Smooth muscle cell (in vitro differentiated cells): ENCODE data around the gene WWOX. TPM values are rescaled to one million over a fixed set of nuclear protein-coding genes. Genes with fewer than 3 reads are reported as not detected.

Experiments
- DNase-seq: peaks from one replicate; lab custom pipeline; 2025; ENCODE audit not compliant: unreplicated experiment; lab: John Stamatoyannopoulos, UW
- H2AFZ ChIP-seq: fragments of 200-600 bp; sonication (generic); 2 replicates; pipeline ENCODE4 v1.6.0; 2016; ENCODE audit warnings: antibody characterized with exemption, low read depth, mild to moderate bottlenecking
- H3F3A ChIP-seq: fragments of 200-600 bp; sonication (generic); 2 replicates; pipeline ENCODE4 v1.6.0; 2017; ENCODE audit warnings: antibody characterized with exemption, low read depth
- H3K27ac ChIP-seq: fragments of 200-600 bp; sonication (generic); 2 replicates; pipeline ENCODE4 v1.5.1; 2016; ENCODE audit warnings: low read depth, mild to moderate bottlenecking
- H3K27me3 ChIP-seq: fragments of 200-600 bp; sonication (generic); 2 replicates; pipeline ENCODE4 v1.6.1; 2016; ENCODE audit warnings: low read depth, mild to moderate bottlenecking
- H3K36me3 ChIP-seq: fragments of 200-600 bp; sonication (generic); 2 replicates; pipeline ENCODE4 v1.5.1; 2016; ENCODE audit warnings: low read depth
- H3K4me1 ChIP-seq: fragments of 200-600 bp; sonication (generic); 2 replicates; pipeline ENCODE4 v1.5.1; 2016; ENCODE audit warnings: low read depth
- H3K4me2 ChIP-seq: fragments of 200-600 bp; sonication (generic); 2 replicates; pipeline ENCODE4 v1.6.0; 2016; ENCODE audit warnings: mild to moderate bottlenecking
- H3K4me3 ChIP-seq: fragments of 200-600 bp; sonication (generic); 2 replicates; pipeline ENCODE4 v1.5.1; 2016; ENCODE audit warnings: mild to moderate bottlenecking
- H3K79me2 ChIP-seq: fragments of 200-600 bp; sonication (generic); 2 replicates; pipeline ENCODE4 v1.6.0; 2016; ENCODE audit warnings: low read depth, mild to moderate bottlenecking
- H3K9ac ChIP-seq: fragments of 200-600 bp; sonication (generic); 2 replicates; pipeline ENCODE4 v1.6.0; 2016; ENCODE audit warnings: low read depth
- H3K9me3 ChIP-seq: fragments of 200-600 bp; sonication (generic); replicated peaks from 2 replicates; pipeline ENCODE4 v1.5.1; 2016; ENCODE audit warnings: low read depth
- H4K20me1 ChIP-seq: fragments of 200-600 bp; sonication (generic); 2 replicates; pipeline ENCODE4 v1.6.0; 2016; ENCODE audit warnings: low read depth
- CTCF ChIP-seq: fragments of 200-600 bp; sonication (generic); IDR thresholded peaks from 2 replicates; pipeline ENCODE4 v1.5.1; 2017; ENCODE audit warnings: borderline replicate concordance, mild to moderate bottlenecking, antibody characterized with exemption; ENCODE audit not compliant: insufficient read depth, poor library complexity, severe bottlenecking
- WGBS: methylation state at CpG from one replicate; pipeline ENCODE4 v1.1.7; 2016; ENCODE audit warnings: low lambda C conversion rate; 5-methylcytosine and 5-hydroxymethylcytosine counted together
- polyA plus RNA-seq: library from polyadenylated mRNA; unstranded; fragments of >200 nt; fragmentation: Nextera tagmentation; extraction: Ambion mirVana; gene quantifications from 2 replicates; pipeline ENCODE4 v1.2.1, GENCODE V29; 2016
- total RNA-seq: library from RNA; depleted of rRNA; stranded (reverse); fragments of >200 nt; gene quantifications from 2 replicates; pipeline ENCODE4 v1.2.3, GENCODE V29; 2014

Gene WWOX
- total and polyA plus RNA-seq, 2 experiments from 2014 or later = 7.5 to 14.0 TPM

GRCh38 chr16:78479723-78480122 is 380.3 kb downstream of the WWOX start:
- no peak overlapping the region for H3K4me3 ChIP-seq
- H3K9ac ChIP-seq = no peak overlapping the region
- no peak overlapping the region for H3K4me2 ChIP-seq
- no peaks in the 10 kb centered on the region for H3K9me3 ChIP-seq
- no peak overlapping the region for H2AFZ ChIP-seq
- no peaks in the 10 kb centered on the region for H3F3A ChIP-seq
- 97% methylated on average over 2 of the region's 2 CpGs for WGBS
- no peaks in the 10 kb centered on the region for H4K20me1 ChIP-seq
- H3K27me3 ChIP-seq = peaks cover 6% of the 10 kb centered on the region
- no peaks in the 10 kb centered on the region for H3K36me3 ChIP-seq
- peaks cover 4% of the 10 kb centered on the region for H3K4me1 ChIP-seq
- no peak for DNase-seq
- TF ChIP-seq CTCF = no peak
- H3K27ac ChIP-seq = no peak overlapping the region
- no peaks in the 10 kb centered on the region for H3K79me2 ChIP-seq

GRCh38 chr16:78480588-78480987 is 381.1 kb downstream of the WWOX start:
- Histone ChIP-seq H3K9ac (no peak overlapping the region), H3K79me2 (no peaks in the 10 kb centered on the region), H3K27ac (no peak overlapping the region), H4K20me1 (no peaks in the 10 kb centered on the region), H3K36me3 (no peaks in the 10 kb centered on the region), H3K9me3 (no peaks in the 10 kb centered on the region), H3K4me1 (peaks cover 4% of the 10 kb centered on the region), H2AFZ (no peak overlapping the region), H3K27me3 (peaks cover under 1% of the 10 kb centered on the region), H3F3A (no peaks in the 10 kb centered on the region), H3K4me2 (no peak overlapping the region), H3K4me3 (no peak overlapping the region)
- no peak for DNase-seq
- no peak for TF ChIP-seq CTCF
- 89% methylated on average over 2 of the region's 2 CpGs for WGBS

- no peaks in the 10 kb centered on the region for H3F3A ChIP-seq
- H2AFZ ChIP-seq = no peak overlapping the region
- no peak overlapping the region for H3K9ac ChIP-seq
- no peaks in the 10 kb centered on the region for H3K36me3 ChIP-seq
- no peaks in the 10 kb centered on the region for H4K20me1 ChIP-seq
- H3K27me3 ChIP-seq = no peaks in the 10 kb centered on the region
- no peaks in the 10 kb centered on the region for H3K9me3 ChIP-seq
- H3K79me2 ChIP-seq = no peaks in the 10 kb centered on the region
- no peak overlapping the region for H3K4me3 ChIP-seq
- no peak overlapping the region for H3K4me2 ChIP-seq
- H3K4me1 ChIP-seq = peaks cover 2% of the 10 kb centered on the region
- WGBS = 87% methylated on average over 13 of the region's 13 CpGs
- no peak for TF ChIP-seq CTCF
- H3K27ac ChIP-seq = no peak overlapping the region
- DNase-seq = no peak
Observed at GRCh38 chr16:78483124-78483992, 383.9 kb downstream of the WWOX start.
